Urothelium cell line (cell line): ENCODE results near the gene IL25.
"Not testable (repeated sequence)": the region's sequence is repeated elsewhere in the genome, so short reads cannot be mapped to it uniquely, and the experiment has no call there.

ENCODE experiments used
- DNase-seq: peaks from one replicate; pipeline ENCODE4 v3.0.0; 2011; ENCODE audit warnings: low spot score, mixed read lengths
- FAIRE-seq: peaks from 2 replicates; lab custom pipeline; 2011; peaks lifted over from hg19 to GRCh38; lab: Jason Lieb, UNC

IL25 gene

DNA sequence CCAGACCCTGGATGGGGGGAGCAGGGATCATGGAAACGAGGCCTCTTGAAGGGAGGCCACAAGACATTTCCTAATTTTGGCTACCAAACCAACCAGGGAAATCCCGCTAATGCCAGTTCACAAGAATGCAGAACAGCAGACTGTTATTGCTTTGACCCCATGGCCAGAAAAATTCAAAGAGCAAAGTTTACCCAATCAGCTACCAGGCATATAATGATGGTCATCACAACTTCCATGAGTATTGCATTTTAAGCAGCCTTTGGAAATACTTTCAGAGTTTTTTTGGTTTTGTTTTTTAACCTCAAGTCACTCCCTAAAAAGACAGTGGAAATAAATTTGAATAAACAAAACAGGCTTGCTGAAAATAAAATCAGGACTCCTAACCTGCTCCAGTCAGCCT is at the start of gene IL25:
Gene IL25 (plus strand): TSS at position 301 of the 400 bp plus-strand sequence.
- FAIRE-seq (no peak), DNase-seq (no peak)

DNA sequence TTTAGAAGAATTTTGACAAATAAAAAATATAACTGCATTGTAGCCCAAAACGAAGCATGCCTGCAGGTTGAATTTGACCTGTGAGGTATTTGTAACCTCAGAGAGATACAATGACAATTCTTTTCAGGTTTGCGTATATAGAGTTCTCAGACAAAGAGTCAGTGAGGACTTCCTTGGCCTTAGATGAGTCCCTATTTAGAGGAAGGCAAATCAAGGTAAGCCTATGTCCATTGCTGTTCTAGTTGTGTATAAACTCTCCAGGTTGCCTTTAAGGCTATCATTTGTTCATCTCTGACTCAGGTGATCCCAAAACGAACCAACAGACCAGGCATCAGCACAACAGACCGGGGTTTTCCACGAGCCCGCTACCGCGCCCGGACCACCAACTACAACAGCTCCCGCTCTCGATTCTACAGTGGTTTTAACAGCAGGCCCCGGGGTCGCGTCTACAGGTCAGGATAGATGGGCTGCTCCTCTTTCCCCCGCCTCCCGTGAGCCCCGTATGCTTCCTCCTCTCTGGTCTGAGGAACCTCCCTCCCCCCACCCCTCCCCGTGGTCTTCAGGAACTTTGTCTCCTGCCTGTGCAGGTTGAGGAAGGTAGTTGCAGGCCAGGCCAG is 48.7 kb upstream of the IL25 start:
- DNase-seq (no peak), FAIRE-seq (no peak)

DNA sequence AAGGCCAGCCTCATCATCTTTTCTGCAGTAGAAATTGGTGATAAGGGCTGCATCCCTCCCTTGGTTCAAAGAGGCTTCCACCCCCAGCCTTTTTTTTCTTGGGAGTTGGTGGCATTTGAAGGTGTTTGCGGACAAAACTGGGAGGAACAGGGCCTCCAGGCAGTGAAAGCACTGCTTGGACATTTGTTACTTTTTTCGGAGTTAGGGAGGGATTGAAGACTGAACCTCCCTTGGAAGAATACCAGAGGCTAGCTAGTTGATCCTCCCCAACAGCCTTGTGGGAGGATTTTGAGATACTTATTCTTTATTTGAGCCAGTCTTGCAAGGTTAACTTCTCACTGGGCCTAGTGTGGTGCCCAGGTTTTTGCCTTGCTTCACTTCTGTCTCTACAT is 48.2 kb upstream of the IL25 start:
- FAIRE-seq: no peak
- no peak for DNase-seq

DNA sequence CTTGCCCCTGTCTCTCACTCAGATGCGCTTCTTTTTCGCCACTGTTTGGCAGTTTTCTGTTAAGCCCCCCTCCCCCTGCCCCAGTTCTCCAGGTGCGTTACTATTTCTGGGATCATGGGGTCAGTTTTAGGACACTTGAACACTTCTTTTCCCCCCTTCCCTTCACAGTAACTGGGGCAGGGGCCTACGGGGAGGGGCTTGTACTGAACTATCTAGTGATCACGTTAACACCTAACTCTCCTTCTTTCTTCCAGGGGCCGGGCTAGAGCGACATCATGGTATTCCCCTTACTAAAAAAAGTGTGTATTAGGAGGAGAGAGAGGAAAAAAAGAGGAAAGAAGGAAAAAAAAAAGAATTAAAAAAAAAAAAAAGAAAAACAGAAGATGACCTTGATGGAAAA is 47.6 kb upstream of the IL25 start:
- DNase-seq (no peak), FAIRE-seq (no peak)

DNA sequence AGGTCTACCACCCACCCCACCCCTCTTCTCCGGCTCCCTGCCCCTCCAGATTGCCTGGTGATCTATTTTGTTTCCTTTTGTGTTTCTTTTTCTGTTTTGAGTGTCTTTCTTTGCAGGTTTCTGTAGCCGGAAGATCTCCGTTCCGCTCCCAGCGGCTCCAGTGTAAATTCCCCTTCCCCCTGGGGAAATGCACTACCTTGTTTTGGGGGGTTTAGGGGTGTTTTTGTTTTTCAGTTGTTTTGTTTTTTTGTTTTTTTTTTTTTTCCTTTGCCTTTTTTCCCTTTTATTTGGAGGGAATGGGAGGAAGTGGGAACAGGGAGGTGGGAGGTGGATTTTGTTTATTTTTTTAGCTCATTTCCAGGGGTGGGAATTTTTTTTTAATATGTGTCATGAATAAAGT is 46.9 kb upstream of the IL25 start:
- FAIRE-seq, DNase-seq: not testable (repeated sequence)

DNA sequence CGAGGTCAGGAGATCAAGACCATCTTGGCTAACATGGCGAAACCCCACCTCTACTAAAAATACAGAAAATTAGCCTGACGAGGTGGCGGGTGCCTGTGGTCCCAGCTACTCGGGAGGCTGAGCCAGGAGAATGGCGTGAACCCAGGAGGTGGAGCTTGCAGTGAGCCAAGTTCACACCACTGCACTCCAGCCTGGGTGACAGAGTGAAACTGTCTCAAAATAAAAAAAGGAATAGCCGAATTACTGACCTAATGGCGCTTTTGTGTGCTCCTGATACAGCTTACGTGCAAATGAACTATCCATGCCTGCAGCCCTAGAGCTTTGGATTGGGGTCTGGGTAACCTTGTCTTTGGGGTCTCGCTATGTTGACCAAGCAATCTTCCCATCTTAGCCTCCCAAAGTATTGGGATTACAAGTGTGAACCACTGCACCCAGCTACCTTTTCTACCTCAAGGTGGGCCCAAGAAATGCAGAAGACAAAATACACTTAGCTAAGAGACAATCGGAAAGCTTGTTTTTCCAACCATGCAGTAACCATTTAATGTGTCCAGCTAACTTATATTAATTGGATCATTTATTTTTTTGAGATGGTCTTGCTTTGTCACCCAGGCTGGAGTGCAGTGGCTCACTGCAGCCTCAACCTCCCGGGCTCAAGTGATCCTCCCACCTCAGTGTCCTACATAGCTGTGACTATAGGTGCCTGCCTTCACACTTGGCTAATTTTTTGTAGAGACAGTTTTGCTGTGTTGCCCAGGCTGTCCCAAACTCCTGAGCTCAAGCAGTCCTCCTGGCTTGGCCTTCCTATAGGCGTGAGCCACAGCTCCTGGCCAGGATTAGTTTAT is 45.9 kb upstream of the IL25 start:
- FAIRE-seq (no peak), DNase-seq (no peak)

DNA sequence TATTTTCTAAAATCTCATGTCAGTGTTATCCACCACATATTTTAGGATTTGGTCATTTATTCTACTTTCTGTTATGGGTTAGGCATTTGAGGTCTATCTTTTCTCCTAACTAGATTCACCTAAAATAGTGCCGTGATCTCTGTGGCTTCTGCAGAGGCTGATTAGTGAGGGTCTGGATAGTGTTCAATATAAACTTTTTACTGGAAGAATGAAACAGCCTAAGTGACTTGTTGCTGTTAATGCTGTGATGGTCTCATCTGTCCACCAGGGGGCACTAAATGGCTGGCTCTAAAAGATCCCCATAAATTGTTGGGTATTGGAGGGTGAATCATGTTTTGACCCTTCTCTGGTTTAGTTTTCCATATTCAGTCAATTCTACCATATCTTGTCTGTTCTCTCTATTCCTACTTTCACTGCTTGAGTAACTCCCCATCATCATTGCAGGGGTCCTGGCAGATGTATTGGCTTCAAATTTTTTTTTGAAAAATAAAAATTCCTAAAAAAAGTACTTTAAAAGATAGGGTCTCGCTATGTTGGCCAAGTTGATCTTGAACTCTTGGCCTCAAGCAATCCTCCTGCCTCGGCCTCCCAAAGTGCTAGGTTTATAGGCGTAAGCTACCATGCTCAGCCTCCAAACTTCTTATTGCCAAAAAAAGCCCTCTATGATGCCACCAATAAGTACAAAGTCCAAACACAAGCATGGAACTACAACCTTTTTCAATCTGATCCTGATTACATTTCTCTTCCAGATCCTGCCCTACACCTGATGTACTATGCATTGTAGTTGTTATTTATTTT is 44.5 kb upstream of the IL25 start:
- DNase-seq: peak; percentile 67
- FAIRE-seq: no peak

DNA sequence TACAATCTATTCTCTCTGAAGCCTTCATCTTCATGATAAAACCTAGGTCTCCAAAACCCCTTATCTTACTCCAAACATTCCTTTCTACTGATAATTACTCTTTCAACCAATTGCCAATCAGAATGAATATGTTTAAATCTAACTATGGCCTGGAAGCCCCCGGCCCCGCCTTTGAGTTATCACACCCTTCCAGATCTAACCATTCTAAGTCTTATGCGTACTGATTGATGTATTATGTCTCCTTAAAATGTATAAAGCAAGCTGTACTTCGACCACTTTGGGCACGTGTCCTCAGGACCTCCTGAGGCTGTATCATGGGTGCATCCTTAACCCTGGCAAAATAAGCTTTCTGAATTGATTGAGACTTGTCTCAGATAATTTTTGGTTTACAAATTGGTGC is 37.0 kb upstream of the IL25 start:
- FAIRE-seq: no peak
- DNase-seq: no peak

DNA sequence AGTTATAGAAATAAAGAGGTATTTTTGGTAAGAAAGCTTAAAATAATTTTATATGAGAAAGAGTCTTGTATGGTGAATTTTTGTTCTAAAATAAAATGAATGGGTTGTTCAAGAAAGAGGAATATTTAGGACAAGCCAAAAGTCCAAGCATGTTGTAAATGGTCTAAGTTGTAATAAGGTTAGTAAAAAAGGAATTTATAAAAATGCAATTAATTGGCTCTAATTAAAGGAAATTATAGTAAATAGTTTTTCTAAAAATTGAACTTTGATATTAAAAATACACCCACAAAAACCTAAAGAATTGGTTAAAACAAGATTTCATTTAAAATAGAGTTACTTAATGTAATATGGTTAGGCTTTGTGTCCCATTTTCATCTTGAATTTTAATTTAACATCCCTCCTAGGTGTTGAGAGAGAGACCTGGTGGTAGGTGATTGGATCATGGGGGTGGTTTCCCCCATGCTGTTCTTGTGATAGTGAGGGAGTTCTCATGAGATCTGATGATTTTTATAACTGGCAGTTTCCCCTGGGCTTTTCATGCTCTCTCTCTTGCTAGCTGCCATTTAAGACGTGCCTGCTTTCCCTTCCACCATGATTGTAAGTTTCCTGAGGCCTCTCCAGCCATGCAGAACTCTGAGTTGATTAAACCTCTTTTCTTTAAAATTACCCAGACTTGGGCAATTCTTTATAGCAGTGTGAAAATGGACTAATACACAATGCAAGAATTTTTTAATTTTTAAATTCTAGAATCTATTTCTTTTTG is 32.9 kb upstream of the IL25 start:
- FAIRE-seq: no peak

DNA sequence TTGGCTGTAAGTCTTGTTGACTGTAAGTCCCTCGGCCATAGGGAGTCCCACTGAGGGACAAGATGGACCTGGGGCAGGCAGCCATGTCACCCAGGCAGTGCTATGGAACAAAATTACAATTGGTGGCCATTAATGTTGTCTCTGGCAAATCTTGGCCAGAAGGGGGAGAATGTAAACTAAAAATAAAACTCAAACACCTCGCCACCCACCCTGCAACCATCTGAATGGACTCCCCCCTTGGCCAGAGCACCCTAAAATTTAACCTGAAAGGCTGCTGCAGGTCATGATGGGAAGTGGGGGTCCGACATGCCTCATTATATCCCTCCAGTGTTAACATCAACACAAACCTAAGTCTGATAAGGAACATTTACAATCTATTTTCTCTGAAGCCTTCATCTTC is 28.1 kb upstream of the IL25 start:
- no peak for FAIRE-seq

More for the DNA sequence above, 32.9 kb upstream of the IL25 start:
- no peak for DNase-seq

DNA sequence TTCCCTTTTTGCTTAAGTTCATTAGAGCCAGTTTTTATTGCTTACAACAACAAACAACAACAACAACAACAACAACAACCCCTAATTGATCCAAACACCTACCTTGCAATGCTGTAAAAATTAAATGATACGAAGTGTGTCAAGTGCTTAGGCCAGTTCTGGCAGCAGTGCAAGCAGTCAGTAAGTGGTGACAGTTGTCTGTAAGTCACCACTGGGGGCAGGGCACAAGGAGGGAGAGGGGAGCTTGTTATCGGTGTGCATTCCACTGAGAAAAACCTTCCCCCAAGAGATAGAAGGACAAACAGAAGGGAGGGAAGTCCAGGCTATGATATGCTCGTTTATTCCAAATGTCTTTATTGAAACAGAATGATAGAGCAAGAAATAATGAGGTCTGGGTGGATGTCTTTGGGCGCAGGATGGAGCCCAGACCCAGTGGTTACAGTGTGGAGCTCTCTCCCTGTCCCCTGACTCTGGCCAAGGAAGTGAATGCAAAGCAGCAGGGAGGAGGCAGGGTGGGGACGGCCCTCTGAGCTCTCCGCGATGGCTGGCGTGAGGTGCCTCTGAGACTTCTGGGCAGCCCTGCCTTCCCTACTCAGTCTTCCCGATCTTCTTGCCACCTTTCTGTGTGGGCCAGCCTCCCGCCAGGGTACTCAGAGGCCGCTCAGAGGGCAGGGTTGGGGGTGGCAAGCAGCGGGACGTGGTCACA is 26.5 kb upstream of the IL25 start:
- FAIRE-seq (no peak), DNase-seq (no peak)

More for the DNA sequence above, 28.1 kb upstream of the IL25 start:
- DNase-seq: no peak

DNA sequence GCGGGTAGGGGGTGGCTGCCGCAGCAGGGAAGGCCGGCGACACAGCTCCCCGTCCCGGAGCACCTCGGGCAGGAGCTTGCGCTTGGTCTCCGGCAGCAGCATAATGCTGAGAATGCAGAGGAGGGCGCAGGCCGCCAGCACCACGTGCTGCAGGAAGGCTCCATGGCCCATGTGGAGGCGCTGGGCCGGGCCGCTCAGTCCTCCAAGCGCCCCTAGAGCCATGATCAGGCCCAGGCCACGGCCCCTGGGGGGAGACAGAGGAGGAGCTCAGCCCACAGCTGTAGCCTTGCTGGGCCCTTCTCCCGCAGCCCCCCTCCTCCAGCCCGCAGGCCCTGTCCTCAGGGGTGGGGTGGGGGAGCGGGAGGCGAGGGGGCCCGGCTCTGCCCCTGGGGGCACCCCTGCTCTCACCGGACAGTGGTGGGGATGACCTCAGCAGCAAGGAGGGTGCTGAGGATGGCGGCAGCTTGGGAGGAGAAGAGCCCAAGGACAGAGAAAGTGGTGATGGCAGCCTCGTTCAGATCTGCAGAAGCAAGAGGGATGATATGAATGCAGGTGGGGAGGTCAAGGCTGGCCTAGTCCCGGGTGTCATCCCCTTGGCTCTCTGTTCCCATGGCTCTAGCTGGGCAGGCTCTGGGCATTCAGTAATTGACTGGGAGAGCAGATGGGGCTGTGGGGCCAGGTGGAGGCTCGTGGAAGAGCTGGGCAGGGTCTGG is 25.8 kb upstream of the IL25 start:
- DNase-seq (no peak), FAIRE-seq (no peak)

DNA sequence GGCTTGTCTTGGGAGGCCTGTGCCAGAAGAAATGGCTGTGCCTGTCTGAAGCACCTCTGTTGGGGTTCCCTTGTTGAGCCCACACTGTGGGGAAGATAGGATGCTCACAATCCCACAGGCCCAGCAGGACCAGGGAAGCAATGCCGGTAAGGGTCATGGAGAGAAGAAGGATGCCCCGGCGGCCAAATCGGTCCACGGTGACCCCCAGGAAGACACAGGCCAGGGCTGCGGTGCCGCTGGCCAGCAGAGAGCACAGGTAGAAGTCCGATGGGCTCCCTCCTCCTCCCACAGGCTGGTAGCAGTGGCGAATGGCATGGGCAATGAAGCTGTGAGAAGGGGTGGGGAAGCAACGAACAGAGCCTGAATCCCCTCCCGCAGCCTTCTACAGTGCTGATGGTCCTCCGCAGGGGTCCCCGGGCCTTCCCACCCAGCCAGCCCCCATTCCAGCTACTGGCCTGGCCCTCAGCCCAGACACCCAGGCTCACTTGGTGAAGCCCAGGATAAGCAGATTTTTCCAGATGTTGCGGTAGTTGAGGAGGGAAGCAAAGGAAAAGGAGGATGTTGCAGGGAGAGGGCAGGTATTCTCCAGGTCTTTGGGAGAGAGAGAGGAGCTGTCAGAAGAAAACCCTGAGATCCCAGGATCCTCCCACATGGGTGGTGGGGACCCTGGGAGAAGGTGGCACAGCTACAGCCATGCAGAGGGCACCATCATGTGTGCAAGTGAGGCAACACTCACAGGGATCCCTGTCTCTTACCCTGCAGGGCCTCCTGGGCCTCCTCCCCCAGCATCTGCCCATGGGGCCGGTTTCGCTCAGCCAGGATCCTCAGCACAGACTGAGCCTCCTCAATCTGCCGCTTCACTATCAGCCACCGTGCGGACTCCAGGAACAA is 25.0 kb upstream of the IL25 start:
- FAIRE-seq (no peak), DNase-seq (no peak)

DNA sequence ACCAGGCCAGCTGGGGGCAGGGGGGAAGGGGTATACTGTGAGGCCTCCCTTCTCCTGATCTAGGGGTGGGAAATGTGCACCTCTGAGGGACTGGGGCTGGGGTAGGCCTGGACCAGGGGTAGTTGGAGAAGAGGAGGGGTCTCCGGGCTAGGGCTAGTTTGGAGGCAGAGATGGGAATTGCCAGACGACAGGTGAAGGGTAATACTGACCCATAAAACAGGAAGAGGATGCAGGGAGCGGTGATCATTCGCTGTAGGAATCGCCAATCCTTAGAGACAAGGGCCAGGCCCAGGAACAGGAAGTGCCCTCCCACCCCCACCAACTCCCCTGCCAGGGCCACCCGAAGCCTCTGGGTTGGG is 24.3 kb upstream of the IL25 start:
- FAIRE-seq (no peak), DNase-seq (no peak)

DNA sequence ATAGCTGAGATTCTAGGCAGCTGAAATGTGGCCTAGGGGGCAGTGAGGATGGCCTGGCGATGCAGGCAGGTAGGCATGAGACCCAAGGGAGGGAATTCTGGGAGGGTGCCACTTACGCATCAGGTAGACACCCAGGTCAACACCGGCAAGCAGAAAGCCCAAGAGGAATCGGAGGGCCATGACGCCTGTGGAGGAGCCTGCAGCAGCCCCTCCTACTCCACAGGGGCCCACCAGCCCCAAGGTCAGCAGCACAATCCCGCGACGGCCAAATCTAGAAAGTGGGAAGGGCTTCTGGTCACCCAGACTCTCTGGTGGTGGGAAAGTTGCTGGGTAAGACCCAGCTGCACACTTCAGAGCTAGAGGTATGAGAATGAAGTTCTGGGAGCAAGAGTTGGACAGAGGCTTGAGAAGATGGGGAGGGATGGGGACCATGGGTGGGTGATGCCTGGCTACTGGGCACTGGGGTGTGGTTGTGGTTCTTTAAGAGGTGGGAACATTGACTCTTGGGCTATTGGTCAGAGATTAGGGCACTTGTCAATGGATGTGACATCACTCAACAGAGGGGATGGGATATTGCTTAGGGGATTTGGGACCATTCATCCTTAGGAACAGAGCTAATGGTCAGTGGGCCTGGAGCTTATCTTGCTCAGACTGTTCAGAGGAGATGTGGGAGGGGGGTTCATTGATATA is 23.3 kb upstream of the IL25 start:
- FAIRE-seq: no peak
- no peak for DNase-seq

DNA sequence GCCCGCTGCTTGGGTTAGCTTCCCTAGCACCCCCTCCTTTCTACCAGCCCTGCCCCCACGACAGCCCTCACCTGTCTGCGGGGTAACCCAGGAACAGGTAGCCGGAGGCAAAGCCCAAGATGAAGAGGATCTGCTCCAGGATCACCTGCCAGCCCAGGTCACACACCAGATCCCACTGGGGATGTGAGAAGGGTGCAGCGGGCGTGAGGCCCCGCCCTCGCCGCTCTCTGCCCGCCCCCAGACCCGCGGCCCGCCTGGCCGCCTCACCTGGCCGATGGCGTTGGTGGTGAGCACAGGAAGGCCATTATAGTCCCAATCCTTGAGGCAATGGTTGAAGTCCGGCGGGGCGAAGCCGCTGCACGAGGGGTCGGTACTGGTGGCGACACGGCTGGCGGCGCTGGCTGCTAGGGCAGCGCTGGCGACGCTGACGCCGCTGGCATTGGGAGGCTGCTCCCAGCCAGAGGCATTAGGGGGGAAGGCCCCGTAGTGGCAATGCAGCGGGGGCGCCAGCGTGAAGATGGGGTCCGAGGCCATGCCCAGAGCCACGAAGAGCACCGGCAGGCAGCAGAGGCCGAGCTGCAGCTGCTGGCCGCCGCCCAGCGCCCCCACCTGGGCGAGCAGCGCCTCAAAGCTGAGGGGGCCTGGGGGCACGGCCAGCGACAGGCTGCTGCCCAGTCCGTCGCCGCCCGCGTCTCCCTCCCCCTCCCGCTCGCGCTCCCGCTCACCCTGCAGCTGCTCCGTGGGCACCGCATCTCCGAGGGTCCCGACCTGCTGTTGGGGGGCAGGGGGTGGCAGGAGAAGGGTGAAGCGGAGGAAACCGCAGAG is 20.7 kb upstream of the IL25 start:
- FAIRE-seq (no peak), DNase-seq (peak; percentile 53)
